ENCODE results near the gene SHOC2. TPM values are rescaled to one million over a fixed set of nuclear protein-coding genes. Genes with fewer than 3 reads are reported as not detected.
A peak's percentile ranks its signal among the peaks of the same experiment; 100 is the strongest.

The SHOC2 gene
- total and polyA plus RNA-seq, 9 of the 15 experiments (the other 6 are each of a cell fraction or from before 2014, with no cell fraction given), result 9.2 to 17.5 (median 14.9) TPM

DNA sequence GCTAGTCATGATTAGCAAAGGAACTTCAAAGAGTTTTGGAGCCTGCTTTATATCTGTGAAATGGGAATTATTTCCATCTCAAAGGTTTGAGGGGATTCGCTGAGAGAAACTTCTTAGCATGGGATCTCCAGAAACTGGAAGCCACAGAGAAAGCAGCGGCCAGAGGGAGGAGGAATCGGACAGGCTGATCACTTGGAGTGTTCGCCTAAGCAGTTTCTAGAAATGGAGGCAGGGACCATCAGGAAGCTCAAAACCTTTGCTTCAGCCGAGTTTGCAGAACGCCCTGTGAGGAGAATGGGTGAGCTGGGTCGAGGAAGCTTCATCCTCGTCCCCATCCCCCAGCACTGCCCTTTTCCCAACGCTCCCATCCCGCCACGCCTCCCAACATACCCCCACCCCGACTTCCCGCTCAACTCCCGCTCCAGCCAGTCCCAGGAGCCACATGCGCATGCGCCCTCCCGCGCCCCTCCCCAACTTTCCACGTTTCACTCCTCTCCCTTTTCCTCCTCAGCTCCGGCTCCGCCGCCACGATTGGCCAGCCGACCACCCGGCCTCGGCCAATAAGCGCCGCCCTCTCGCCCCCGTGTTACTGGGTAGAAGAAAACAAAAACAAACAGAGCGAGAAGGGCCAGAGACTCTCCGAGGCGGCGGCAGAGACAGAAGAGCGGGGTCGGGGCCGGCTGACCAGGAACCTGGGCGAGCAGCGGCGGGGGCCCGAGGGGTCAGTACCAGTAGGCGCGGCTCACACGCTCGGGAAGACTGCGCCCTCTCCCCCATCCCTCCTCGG is 47.9 kb upstream of the SHOC2 start, which contains the start of gene PDCD4 (continued):
- no peak for TF ChIP-seq ZNF318 (IDR thresholded peaks at IDR 0.05; ENCODE audit: borderline replicate concordance in 1 of 2, low read depth in 1 of 2)
- peak; percentile 57 for TF ChIP-seq RBM25 (IDR thresholded peaks at IDR 0.05; ENCODE audit: low read depth, low read length, severe bottlenecking)
- TF ChIP-seq, protein P1, sequence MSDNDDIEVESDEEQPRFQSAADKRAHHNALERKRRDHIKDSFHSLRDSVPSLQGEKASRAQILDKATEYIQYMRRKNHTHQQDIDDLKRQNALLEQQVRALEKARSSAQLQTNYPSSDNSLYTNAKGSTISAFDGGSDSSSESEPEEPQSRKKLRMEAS (CRISPR knock-in tag; IDR thresholded peaks at IDR 0.05), result no peak
- TF ChIP-seq PML (IDR thresholded peaks at IDR 0.05; ENCODE audit: low read length), result peak; percentile 16; the same call in 1 of the 2 replicates
- TF ChIP-seq EP300 (IDR thresholded peaks at IDR 0.05; ENCODE audit: low read length), result peak; percentile 3; the same call in 1 of the 2 replicates
- TF ChIP-seq PRDM10 (IDR thresholded peaks at IDR 0.05; ENCODE audit: partially characterized antibody), result no peak
- peak; percentile 94 for TF ChIP-seq RFX5 (IDR thresholded peaks at IDR 0.05; ENCODE audit: low read depth, low read length)
- peak; percentile 83 for TF ChIP-seq EGR1 (conservative IDR thresholded peaks at IDR 0.05)
- TF ChIP-seq L3MBTL2 (IDR thresholded peaks at IDR 0.05), result peak; percentile 63
- no peak for TF ChIP-seq ZNF584 (CRISPR knock-in tag; IDR thresholded peaks at IDR 0.05; ENCODE audit: low read depth)
- TF ChIP-seq ZFP30 (CRISPR knock-in tag; IDR thresholded peaks at IDR 0.05; ENCODE audit: borderline replicate concordance), result no peak
- TF ChIP-seq ZSCAN32 (CRISPR knock-in tag; IDR thresholded peaks at IDR 0.05), result no peak
- peak; percentile 25; the same call in 1 of the 2 replicates for TF ChIP-seq FOXP1 (CRISPR knock-in tag; IDR thresholded peaks at IDR 0.05)
- peak; percentile 48 to 67; a peak in 2 of 4 replicates for TF ChIP-seq FOXK2 (conservative IDR thresholded peaks at IDR 0.05 in 1 of 2, IDR thresholded peaks at IDR 0.05 in 1 of 2; ENCODE audit: low read depth in 2 of 2)
- no peak for TF ChIP-seq CHD1 (IDR thresholded peaks at IDR 0.05; ENCODE audit: low read length)

Measured in K562 (cell line).